GM19452 (cell line): ENCODE data around the gene NLGN2.

Experiments
- ATAC-seq: cut with Tn5 transposase; IDR thresholded peaks from one replicate; pipeline ENCODE4 v1.9.1; 2021; ENCODE audit not compliant: unreplicated experiment

The NLGN2 gene

DNA sequence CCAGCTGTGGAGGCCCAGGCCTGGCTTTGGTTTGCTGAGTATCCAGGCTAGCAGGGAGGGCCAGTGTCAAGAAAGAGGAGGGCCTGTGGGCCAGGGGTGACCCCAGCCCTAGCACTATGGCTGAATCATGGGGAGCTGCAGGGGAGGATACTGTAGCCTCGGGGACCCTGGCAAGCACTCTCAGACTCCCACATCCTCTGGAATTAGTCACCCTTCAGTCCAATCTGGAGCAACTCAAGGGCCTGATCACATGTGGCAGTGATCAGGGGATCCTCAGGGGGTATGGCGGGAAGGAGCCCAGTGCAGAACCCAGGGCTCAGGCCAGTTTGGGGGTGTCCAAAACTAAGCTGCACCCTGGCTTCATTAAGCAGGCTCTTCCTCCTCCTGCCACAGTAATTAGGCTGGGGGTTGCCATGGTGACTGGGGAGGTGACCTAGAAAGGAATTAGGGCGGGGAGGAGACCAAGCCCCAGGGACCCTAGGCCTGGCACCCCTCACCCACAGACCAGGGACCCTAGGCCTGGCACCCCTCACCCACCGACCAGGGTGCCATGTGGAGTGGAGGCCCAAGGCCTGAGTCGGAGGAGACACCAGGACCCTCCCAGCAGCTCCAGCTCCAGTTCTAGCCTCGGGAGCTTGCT is 5.8 kb downstream of the NLGN2 start:
- ATAC-seq, result no peak

DNA sequence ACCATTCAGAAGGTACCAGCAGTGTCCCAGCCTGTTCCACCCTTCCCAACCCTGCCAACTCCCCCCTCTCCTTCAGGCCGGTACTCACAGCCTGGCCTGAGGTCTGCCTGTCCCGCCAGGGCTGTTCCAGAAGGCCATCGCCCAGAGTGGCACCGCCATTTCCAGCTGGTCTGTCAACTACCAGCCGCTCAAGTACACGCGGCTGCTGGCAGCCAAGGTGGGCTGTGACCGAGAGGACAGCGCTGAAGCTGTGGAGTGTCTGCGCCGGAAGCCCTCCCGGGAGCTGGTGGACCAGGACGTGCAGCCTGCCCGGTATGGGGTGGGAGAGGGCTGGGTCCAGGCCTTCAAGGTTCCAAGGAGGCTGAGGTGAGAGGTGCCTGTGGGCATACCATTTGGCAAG is 7.2 kb downstream of the NLGN2 start:
- ATAC-seq, result no peak

DNA sequence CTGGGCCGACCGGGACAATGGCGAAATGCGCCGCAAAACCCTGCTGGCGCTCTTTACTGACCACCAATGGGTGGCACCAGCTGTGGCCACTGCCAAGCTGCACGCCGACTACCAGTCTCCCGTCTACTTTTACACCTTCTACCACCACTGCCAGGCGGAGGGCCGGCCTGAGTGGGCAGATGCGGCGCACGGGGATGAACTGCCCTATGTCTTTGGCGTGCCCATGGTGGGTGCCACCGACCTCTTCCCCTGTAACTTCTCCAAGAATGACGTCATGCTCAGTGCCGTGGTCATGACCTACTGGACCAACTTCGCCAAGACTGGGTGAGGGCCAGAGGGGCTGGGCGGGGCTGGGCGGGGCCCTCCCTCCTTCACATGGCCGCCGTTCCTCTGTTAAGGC is 8.1 kb downstream of the NLGN2 start:
- no peak for ATAC-seq

DNA sequence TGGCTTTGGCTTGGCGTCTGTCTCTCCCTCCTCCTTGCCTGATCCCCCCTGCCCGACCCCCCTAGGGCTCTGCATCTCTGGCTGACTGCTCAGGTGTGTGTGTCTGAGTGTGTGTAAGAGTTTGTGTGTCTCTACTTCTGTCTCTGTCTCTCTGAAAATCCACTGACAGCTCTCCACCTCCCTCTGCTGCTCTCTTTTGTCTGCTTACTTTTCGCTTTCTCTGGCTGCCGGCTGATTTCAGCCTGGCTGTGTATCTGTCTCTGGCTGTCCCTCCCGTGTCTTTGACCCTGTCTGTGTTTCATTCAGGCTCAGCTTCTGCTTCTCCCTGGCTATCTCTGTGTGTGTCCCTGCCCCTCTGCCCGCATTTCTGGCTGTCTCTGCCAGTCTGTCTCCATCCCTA is 8.7 kb downstream of the NLGN2 start:
- ATAC-seq, result no peak

DNA sequence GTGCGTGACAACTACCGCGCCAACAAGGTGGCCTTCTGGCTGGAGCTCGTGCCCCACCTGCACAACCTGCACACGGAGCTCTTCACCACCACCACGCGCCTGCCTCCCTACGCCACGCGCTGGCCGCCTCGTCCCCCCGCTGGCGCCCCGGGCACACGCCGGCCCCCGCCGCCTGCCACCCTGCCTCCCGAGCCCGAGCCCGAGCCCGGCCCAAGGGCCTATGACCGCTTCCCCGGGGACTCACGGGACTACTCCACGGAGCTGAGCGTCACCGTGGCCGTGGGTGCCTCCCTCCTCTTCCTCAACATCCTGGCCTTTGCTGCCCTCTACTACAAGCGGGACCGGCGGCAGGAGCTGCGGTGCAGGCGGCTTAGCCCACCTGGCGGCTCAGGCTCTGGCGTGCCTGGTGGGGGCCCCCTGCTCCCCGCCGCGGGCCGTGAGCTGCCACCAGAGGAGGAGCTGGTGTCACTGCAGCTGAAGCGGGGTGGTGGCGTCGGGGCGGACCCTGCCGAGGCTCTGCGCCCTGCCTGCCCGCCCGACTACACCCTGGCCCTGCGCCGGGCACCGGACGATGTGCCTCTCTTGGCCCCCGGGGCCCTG is 9.5 kb downstream of the NLGN2 start:
- ATAC-seq, result no peak

DNA sequence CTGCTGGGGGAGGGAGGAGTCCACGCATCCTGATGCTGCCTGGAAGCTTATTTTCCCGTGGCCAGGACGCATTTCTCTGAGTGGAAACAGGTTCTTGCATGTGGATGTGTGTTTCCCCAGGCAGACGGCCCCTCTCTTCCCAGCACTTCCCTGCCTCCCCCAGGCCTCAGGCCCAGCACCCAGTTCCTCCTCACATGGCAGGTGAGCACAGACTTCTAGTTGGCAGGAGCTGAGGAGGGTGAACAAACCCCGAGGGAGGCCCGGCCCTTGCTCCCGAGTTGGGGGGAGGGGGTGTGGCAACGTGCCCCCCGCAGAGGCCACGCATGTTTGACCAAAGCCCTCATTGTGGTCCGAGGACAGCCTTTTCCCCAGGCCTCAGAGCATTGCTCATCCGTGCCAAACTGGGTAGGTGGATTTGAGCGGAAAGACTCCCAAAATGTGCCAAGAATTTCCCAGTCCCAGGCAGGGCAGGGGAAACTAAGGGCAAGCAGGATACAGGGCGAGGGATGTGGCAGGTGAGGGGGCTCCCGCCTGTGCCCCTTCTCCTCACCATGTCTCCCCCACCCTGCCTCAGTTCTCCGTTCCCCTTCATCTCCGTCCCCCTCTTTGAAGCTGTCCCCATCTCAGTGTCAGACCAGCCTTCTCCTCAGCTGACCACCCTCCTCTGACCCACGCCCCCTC is 11.0 kb downstream of the NLGN2 start:
- ATAC-seq, result no peak

DNA sequence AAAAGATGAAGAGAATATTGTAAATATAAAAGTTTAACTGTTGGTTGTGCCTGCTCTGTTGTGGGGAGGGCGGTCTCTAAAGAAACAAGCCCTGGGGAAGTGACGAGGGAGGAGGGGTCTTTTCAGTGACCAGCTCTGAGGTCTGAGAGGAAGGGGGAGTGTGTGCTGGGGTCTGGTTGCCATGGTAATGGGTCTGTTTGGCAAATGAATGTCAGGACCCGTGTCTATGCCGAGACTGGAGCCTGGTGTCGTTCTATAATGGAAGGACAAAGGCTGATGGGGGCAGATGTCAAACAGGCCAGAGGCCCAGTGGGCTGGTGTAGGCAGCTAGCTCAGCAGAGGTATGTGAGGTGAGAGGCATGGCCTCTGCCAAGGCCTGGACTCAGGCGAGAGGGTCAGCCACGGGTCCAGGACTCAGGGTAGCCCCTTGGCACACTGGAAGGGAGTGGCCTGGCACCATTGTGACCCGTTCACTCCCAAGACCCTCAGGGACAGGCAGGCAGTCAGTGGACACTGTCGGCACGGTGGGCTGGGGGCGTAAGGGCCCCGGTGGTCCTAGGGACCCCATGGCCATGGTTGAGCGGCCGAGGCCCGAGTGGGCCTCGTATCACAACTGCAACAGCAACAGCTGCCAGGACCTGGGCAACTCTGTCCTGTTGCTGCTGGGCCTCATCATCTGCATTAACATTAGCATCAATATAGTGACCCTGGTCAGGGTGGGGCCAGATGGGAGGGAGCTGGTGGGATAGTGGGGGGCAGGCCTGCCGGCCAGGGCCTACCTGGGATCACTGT is 12.4 kb downstream of the NLGN2 start, which contains the start of gene SPEM1:
Gene SPEM1, plus strand, starts transcription at position 506 of the 792 bp plus-strand sequence. Its CDS starts 61 bp downstream, at position 567.
- ATAC-seq, result no peak

DNA sequence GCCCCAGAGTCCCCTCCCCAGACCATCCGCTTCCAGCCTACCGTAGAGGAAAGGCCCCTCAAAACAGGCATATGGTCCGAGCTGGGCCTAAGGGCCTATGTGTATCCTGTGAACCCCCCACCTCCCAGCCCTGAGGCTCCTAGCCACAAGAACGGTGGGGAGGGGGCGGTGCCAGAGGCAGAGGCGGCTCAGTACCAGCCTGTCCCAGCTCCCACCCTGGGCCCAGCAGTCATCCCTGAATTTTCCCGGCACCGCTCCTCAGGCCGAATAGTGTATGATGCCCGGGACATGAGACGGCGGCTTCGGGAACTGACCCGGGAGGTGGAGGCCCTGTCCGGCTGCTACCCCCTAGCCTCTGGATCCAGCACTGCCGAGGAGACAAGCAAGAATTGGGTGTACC is 13.5 kb downstream of the NLGN2 start:
- no peak for ATAC-seq

DNA sequence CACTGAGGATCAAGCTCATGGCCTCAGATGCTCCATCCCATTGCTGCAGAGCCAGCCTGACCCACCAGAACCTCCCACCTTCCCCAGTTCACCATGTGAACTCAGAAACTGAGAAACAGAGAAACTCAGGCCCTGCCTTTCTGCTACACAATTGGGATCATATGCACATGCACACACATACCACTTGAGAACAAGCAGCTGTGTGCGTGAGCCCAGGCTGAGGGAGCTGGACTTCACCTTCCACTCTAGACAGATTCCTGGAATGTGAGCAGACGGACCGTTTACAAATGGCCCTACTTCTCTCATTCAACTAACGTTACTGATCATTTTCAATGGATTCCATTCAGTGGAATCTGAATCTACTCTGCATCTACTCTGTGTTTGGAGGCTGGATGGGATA is 16.0 kb downstream of the NLGN2 start:
- no peak for ATAC-seq

DNA sequence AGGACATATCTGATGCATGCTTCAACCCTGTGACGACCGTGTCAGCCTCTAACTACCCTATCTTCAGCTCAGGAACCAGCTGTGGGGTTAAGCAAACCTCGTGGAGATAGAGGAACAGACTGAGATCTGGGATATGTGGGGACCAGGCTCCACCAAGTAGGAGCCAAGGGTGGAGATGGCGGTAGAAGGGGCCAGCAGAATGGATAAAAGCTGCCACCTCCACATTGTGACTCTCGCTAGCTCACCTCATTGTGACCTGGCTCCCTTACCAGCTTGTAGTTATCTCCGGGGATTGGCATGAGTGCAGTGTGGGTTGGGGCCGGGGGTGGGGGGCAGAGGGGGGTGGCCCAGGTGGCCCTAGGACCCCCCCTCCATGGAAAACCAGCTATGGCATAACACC is 17.7 kb downstream of the NLGN2 start, which contains the start of gene SPEM2:
Gene SPEM2, plus strand, starts transcription at position 301 of the 400 bp plus-strand sequence. Its CDS starts 73 bp downstream, at position 374.
- ATAC-seq, result no peak

DNA sequence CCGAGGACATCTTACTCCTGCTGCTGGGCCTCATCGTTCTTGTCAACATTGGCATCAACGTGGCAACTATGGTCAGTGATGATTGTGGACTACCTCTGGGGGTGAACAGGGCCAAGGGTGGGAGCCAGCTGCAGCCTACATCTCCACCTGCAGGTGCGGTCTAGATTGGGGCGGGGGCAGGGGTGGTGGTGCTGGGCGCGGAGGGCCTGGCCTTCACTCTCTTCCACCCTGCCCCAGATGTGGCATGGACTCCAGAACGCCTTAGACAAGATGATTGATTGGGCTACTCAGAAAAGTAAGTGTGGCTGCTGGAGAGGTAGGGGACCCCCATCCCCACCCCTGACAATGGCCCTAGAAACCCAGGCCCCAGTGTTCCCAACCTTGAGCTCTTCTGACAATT is 18.1 kb downstream of the NLGN2 start:
- no peak for ATAC-seq

DNA sequence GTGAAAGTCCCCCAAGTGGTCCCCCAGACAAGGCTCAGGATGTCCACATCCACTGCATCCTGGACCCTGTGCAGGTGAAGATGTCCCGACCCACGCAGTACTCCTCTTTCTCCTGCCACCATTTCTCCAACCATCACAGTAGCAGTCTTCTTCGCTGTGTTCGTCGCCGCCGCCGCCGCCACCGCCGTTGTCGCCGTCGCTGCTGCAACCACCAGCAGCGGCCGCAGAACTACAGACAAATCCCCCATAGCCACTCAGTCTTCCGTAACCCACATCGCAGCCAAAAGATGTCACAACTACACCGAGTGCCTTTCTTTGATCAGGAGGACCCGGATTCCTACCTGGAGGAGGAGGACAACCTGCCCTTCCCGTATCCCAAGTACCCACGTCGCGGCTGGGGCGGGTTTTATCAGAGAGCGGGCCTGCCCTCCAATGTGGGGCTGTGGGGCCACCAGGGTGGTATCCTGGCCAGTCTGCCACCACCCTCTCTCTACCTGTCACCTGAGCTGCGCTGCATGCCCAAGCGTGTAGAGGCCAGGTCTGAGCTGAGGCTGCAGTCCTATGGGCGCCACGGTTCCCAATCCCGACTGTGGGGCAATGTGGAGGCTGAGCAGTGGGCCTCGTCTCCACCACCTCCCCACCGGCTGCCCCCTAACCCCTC is 18.7 kb downstream of the NLGN2 start:
- ATAC-seq, result no peak

DNA sequence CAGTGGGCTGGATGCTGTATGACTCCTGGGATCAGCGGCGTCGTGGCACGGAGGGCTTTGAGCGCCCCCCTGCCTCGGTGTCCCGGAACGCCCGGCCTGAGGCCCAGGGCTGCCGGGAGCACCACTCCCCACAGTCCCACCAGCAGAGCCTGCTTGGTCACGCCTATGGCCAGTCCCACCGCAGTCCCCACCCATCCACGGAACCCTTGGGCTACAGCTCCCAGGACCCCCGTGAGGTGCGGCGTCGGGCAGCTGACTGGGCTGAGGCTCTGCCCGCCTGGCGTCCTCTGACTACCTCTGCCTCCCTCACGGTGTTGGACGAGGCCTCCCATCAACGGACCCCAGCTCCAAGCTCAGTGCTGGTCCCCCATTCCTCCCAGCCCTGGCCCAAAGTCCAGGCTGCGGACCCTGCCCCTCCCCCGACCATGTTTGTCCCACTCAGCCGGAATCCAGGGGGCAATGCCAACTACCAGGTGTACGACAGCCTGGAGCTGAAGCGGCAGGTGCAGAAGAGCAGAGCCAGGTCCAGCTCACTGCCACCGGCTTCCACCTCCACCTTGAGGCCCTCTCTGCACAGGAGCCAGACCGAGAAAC is 19.3 kb downstream of the NLGN2 start:
- no peak for ATAC-seq

DNA sequence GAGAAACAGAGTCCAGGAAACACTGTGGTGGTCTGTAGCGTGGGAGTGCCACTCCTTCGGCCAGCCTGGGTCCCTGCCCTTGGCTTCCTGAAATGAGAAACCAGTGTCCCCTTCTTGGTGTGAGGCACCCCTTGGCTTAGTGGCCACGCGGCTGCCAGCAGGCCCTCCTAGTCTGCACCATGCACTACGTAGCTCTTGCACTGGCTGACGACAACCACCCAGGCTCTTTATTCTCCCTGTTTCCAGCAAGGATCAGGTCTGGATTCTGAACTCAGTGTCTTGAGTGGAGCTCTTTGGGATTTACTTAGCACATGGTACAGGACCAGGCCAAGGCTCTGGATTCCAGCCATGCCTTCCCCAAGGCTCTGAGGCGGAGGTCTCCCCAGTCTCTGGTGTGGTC is 19.9 kb downstream of the NLGN2 start:
- no peak for ATAC-seq

DNA sequence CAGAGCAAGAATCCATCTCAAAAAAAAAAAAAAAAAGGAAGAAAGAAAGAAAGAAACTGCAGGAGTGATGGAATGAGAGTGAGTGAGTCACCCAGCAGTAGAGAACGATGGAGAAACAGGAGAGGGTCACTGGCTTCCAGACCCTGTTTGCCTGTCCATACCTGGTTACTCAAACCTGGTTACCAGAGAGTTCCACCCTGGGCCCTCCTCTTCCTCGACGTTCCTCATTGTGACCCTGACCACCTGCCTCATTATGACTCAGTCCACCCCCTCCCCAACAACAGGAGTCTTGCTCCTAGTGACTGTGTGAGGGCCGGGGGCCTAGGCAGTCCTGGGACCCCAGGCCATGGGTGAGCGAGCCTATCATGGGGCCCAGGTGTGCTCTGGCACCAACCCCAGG is 20.9 kb downstream of the NLGN2 start, which contains the start of gene SPEM3:
Gene SPEM3, plus strand, starts transcription at position 301 of the 400 bp plus-strand sequence. Its CDS starts 46 bp downstream, at position 347.
- ATAC-seq, result no peak

DNA sequence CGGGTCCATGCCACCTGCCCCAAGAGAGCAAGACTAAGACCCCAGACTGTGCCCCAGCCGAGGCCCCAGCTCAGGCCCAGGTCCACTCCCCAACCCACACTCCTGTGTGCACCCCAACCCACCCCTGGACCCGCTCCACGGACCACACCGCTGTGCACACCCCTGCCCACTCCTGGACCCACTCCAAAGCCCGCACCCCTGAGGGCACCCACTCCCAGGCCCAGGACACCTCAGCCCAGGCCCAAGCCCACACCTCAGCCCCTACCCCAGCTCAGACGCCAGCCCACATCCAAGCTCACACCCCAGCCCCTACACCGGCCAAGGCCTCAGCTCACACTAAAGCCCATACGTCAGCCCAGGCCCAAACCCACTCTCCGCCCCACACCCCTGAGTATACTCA is 22.1 kb downstream of the NLGN2 start:
- no peak for ATAC-seq

DNA sequence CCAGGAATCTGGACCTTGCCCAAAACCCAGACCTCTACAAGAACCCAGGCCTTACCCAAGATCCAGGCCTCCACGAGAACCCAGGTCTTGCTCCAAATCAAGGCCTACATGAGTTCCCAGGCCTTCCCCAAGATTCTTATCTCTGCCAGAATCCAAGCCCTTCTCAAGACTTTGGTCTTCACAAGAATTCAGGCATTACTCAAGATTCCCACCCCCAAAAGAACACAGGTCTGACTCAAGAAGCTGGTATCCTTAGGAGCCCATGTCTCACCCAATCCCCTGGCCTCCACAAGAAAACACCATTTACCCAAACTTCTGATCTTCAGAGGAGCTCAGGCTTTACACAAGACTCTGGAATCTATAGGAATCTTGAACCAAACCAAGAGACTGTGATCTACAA is 23.6 kb downstream of the NLGN2 start:
- ATAC-seq, result no peak

DNA sequence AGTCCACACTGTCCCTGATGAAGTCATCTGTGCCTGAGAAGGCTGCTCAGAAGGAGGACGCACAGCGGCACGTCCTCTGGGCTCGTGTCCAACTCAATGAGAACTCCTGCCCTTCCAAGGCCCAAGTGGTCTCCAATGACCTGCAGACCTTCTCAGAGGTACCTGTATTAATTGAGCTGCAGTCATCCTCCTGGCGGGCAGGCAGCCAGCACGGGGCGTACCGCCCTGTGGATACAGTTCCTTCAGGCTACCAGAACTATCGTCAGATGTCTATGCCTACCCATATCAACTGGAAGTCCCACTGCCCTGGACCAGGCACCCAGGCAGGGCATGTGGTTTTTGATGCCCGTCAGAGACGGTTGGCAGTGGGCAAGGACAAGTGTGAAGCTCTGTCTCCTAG is 24.7 kb downstream of the NLGN2 start:
- ATAC-seq, result no peak

DNA sequence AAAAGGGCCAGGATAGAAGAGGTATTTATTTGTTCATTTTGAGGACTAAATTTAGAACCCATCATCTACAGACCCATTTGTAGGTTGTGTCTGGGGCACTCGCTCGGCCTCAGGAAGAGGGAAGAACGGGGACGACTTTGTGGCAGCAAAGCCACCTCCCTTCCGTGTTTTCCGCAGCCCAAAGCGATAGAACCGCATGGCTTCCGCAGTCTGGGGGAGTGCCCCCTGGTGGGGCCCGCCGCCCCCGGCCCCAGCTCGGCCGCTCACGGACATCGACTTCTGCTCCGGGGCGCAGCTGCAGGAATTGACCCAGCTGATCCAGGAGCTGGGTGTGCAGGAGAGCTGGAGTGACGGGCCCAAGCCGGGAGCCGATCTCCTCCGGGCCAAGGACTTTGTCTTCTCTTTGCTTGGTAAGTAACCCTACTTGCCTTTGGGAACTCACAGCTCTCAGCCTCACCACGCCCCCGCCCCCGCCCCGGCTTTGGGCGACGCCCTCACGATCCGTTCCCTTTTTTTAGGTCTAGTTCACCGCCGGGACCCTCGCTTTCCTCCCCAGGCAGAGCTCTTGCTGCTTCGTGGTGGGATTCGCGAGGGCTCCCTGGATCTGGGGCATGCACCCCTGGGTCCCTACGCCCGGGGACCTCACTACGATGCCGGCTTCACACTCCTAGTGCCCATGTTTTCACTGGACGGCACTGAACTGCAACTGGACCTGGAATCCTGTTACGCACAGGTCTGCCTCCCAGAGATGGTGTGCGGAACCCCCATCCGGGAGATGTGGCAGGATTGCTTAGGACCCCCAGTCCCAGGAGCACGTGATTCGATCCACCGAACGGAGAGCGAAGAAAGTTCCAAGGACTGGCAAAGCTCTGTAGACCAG is 28.3 kb downstream of the NLGN2 start:
- ATAC-seq, result peak; percentile 24
